Natural killer cell (primary cell): ENCODE measurements around the gene NXN. TPM values are rescaled to one million over a fixed set of nuclear protein-coding genes. Genes with fewer than 3 reads are reported as not detected.

ENCODE experiments used
- ATAC-seq, 3 donors: fragments of 150-1000 bp in 2 of 3; fragments of 200-7000 bp in 1 of 3; cut with Tn5 transposase; 1 replicate in 1 of 3; 2 replicates in 2 of 3; pipeline ENCODE4 v1.10.0; 2021; ENCODE audit warnings: mild to moderate bottlenecking in 2 of 3, moderate library complexity in 2 of 3
- DNase-seq, 2 donors: peaks; one replicate each; pipeline versions ENCODE4 v3.0.0 to v3.0.0-alpha.2; 2013 to 2021; ENCODE audit warnings: mixed read lengths in 1 of 2
- H3K27ac ChIP-seq: one replicate; pipeline ENCODE4 v1.5.1; 2013; ENCODE audit warnings: mild to moderate bottlenecking, low read length
- H3K27me3 ChIP-seq: one replicate; pipeline ENCODE4 v1.6.1; 2013; ENCODE audit warnings: low read length; ENCODE audit not compliant: control insufficient read depth, insufficient read depth
- H3K36me3 ChIP-seq: one replicate; pipeline ENCODE4 v1.6.1; 2013; ENCODE audit warnings: low read length; ENCODE audit not compliant: control insufficient read depth, insufficient read depth
- H3K4me1 ChIP-seq: one replicate; pipeline ENCODE4 v1.6.1; 2013; ENCODE audit warnings: low read length; ENCODE audit not compliant: control insufficient read depth, insufficient read depth
- H3K4me3 ChIP-seq: one replicate; pipeline ENCODE4 v1.5.1; 2013; ENCODE audit warnings: low read length
- H3K9me3 ChIP-seq: one replicate; pipeline ENCODE4 v1.6.1; 2013; ENCODE audit warnings: low read length; ENCODE audit not compliant: control insufficient read depth, insufficient read depth
- H3K27ac Mint-ChIP-seq, 2 donors: one replicate each; pipeline ENCODE4 v1.8.0; 2022; ENCODE audit warnings: mild to moderate bottlenecking in 2 of 2, mixed read lengths in 2 of 2, moderate library complexity in 1 of 2
- H3K27me3 Mint-ChIP-seq, 2 donors: one replicate each; pipeline ENCODE4 v1.8.0; 2022; ENCODE audit warnings: low read depth in 2 of 2, mixed read lengths in 2 of 2
- H3K36me3 Mint-ChIP-seq: one replicate; pipeline ENCODE4 v1.8.0; 2022; ENCODE audit warnings: mixed read lengths
- H3K4me1 Mint-ChIP-seq, 2 donors: one replicate each; pipeline ENCODE4 v1.8.0; 2022; ENCODE audit warnings: mixed read lengths in 2 of 2
- H3K4me3 Mint-ChIP-seq: one replicate; pipeline ENCODE4 v1.8.0; 2022; ENCODE audit warnings: mild to moderate bottlenecking, moderate library complexity, mixed read lengths
- H3K9me3 Mint-ChIP-seq, 2 donors: one replicate each; pipeline ENCODE4 v1.8.0; 2022; ENCODE audit warnings: mixed read lengths in 2 of 2
- CTCF ChIP-seq: fragments of 200-600 bp; IDR thresholded peaks from one replicate; pipeline ENCODE4 v1.8.0; 2022; ENCODE audit warnings: antibody characterized with exemption
- WGBS: methylation state at CpG from one replicate; pipeline ENCODE4 v1.1.7; 2013; ENCODE audit warnings: missing lambda C conversion rate; ENCODE audit not compliant: insufficient coverage; 5-methylcytosine and 5-hydroxymethylcytosine counted together
- intact Hi-C: fragments of 100-400 bp; cut with micrococcal nuclease; formaldehyde crosslinking; loops from one replicate; pipeline ENCODE4 v1.14.2; 2022
- total RNA-seq, 4 donors: library from RNA; stranded (reverse); fragments of 120-200 nt in 1 of 4; gene quantifications; one replicate each; pipeline versions ENCODE4 v1.2.3 to v1.2.4, GENCODE V29; 2013 to 2022

The NXN gene
- total RNA-seq, 3 donors from 2014 or later (not counting 1 experiment from before 2014, with no cell fraction given) = 0.14 to 0.55 TPM; not detected in 1

DNA sequence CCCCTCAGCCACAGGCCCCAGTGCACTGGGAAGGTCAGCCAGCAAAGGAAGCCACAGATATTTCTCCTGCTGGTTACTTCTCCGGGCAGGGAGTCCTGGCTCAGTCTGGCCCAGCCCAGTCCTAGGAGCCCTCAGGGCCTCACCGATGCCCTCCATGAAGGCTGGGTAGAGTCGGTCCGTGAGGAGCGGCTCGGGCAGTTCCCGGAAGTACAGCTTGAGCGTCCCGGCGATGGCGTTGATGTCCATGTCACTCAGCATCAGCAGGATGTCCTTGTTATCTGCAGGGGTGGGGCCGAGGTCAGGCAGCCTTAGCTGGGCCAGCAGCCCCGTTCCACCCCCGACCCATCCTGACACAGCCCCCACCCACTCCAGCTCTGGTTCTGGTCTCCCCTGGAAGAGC is 31.0 kb upstream of the NXN start:
- H3K27me3 Mint-ChIP-seq = no peaks in the 10 kb centered on the region
- no peak for TF ChIP-seq CTCF
- peaks cover 59% of the 10 kb centered on the region for H3K36me3 ChIP-seq

DNA sequence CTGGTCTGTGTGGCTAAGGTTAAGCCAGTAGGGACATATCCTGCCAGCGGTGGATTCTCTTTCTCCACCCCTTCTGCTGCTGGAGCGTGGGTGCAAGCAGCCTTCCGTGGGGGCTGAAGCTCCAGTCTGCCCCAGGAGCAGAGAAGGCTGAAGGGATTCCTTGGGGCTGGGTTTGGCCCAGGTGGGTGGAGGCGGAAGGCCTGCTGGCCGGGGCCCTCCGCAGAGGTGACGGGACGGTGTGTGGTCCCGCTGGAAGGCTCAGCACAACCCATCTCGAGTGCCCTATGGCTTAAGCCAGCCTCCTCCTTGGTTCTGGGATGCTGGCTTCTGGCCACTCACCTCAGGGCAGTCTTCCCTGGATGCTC is 30.5 kb upstream of the NXN start:
- Mint-ChIP-seq H3K27me3 (no peaks in the 10 kb centered on the region), H3K36me3 (no peaks in the 10 kb centered on the region), H3K4me1 (peaks cover 0 to 7% of the 10 kb centered on the region in 2 donors), H3K9me3 (no peaks in the 10 kb centered on the region), H3K4me3 (no peak overlapping the region), H3K27ac (no peak overlapping the region)
- ATAC-seq = no peak
- DNase-seq = no peak
- H3K27me3 ChIP-seq = no peaks in the 10 kb centered on the region
- no peaks in the 10 kb centered on the region for H3K4me1 ChIP-seq
- peaks cover 64% of the 10 kb centered on the region for H3K36me3 ChIP-seq
- 96% methylated on average over 10 of the region's 10 CpGs for WGBS
- no peaks in the 10 kb centered on the region for H3K9me3 ChIP-seq
- no peak for TF ChIP-seq CTCF
- intact Hi-C loops = no loop called here
- no peak overlapping the region for H3K27ac ChIP-seq
- H3K4me3 ChIP-seq = no peak overlapping the region

More for the DNA sequence above, 31.0 kb upstream of the NXN start:
- 97% methylated on average over 14 of the region's 14 CpGs for WGBS
- intact Hi-C loops = no loop called here
- no peak overlapping the region for H3K27ac Mint-ChIP-seq
- no peak for DNase-seq
- no peaks in the 10 kb centered on the region for H3K9me3 ChIP-seq
- no peaks in the 10 kb centered on the region for H3K4me1 ChIP-seq
- no peak overlapping the region for H3K4me3 ChIP-seq
- no peaks in the 10 kb centered on the region for H3K9me3 Mint-ChIP-seq
- no peaks in the 10 kb centered on the region for H3K36me3 Mint-ChIP-seq
- H3K27me3 ChIP-seq = no peaks in the 10 kb centered on the region
- H3K4me3 Mint-ChIP-seq = no peak overlapping the region
- no peak overlapping the region for H3K27ac ChIP-seq
- no peak for ATAC-seq
- peaks cover 0 to 2% of the 10 kb centered on the region in 2 donors for H3K4me1 Mint-ChIP-seq

DNA sequence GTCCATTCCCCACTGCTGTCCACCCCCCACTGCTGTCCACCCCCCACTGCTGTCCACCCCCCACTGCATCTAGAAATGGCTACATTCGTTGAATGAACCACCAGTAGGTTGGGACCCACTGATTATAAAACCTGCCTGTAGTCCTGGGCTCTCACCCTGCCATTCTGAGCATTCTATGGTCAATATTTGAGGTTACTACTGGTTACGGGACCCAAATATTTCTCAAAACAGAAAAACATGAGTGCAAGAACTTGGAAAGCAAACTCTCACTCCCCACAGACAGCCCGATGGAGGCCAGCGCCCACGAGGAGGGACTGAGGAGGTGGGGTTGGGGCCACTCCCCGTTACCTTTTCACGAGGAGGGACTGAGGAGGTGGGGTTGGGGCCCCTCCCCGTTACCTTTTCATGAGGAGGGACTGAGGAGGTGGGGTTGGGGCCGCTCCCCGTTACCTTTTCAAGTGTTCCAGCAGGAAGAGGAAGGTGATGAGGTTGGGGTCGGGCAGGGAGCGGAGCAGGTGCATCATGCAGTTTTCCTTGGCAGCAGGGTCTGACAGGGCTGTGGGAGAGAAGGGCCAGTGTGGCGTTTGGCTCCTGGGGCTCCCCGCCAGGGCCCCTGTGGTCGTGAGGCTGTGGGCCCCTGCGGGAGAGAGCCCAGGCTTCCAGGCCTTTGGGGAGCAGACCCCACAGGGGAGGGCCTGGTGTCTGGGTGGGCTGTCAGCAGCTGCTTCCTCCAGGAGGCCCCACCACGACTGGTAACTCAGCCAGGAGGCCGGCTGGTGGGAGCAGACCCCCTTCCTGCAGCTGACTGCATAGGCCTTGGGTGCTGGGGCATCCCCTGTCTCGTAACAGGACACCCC is 29.9 kb upstream of the NXN start:
- H3K4me3 Mint-ChIP-seq = no peak overlapping the region
- no peaks in the 10 kb centered on the region for H3K27me3 Mint-ChIP-seq
- no peak for TF ChIP-seq CTCF
- no peaks in the 10 kb centered on the region for H3K9me3 Mint-ChIP-seq
- DNase-seq (no peak), ATAC-seq (no peak)
- peaks cover 0 to 8% of the 10 kb centered on the region in 2 donors for H3K4me1 Mint-ChIP-seq
- H3K4me1 ChIP-seq = no peaks in the 10 kb centered on the region
- no peaks in the 10 kb centered on the region for H3K9me3 ChIP-seq
- intact Hi-C loops = no loop called here
- 85% methylated on average over 17 of the region's 19 CpGs for WGBS
- H3K27ac ChIP-seq = no peak overlapping the region
- H3K4me3 ChIP-seq = no peak overlapping the region
- H3K27me3 ChIP-seq = no peaks in the 10 kb centered on the region
- H3K27ac Mint-ChIP-seq = no peak overlapping the region
- H3K36me3 ChIP-seq = peaks cover 69% of the 10 kb centered on the region
- no peaks in the 10 kb centered on the region for H3K36me3 Mint-ChIP-seq
